ENCODE data around the gene FLNC.

Gene FLNC

GRCh38 chr7:128794436-128794835 lies 35.8 kb upstream of the FLNC start:
- H3K27ac ChIP-seq (ENCODE audit: low read depth, low read length): no peak overlapping the region
- peaks cover 26% of the 10 kb centered on the region for H3K4me1 ChIP-seq (ENCODE audit: control insufficient read depth, low read length)
- H3K4me3 ChIP-seq (ENCODE audit: low read length): no peak overlapping the region
- peaks cover 4% of the 10 kb centered on the region; the same call in 1 of the 2 replicates for H3K79me2 ChIP-seq (ENCODE audit: control insufficient read depth, low read length)
- TF ChIP-seq CTCF (IDR thresholded peaks at IDR 0.05; ENCODE audit: low read depth, low read length, poor library complexity, severe bottlenecking) (no peak), EZH2phosphoT487 (IDR thresholded peaks at IDR 0.05; ENCODE audit: borderline replicate concordance, low read length) (no peak)
- H3K36me3 ChIP-seq (ENCODE audit: control insufficient read depth, low read length): peaks cover 9% of the 10 kb centered on the region; the same call in 1 of the 2 replicates
- H3K4me2 ChIP-seq (ENCODE audit: low read length): no peak overlapping the region
- H3K27me3 ChIP-seq (ENCODE audit: control insufficient read depth, low read length): peaks cover 15% of the 10 kb centered on the region
- H3K9me2 ChIP-seq (replicated peaks; ENCODE audit: control insufficient read depth, low read length): no peaks in the 10 kb centered on the region
- H3K9me3 ChIP-seq (ENCODE audit: control insufficient read depth, insufficient read depth, low read length): no peaks in the 10 kb centered on the region
- H3F3A ChIP-seq (ENCODE audit: control insufficient read depth, insufficient read depth): no peaks in the 10 kb centered on the region
- H4K20me1 ChIP-seq (ENCODE audit: control insufficient read depth, insufficient read depth, low read depth, low read length): no peaks in the 10 kb centered on the region

- H3K9me2 ChIP-seq (replicated peaks; ENCODE audit: control insufficient read depth, low read length): no peaks in the 10 kb centered on the region
Measured at GRCh38 chr7:128795129-128795528, 35.1 kb upstream of the FLNC start.

GRCh38 chr7:128796327-128796726 lies 33.9 kb upstream of the FLNC start:
- Histone ChIP-seq H3K9me3 (ENCODE audit: control insufficient read depth, insufficient read depth, low read length) (no peaks in the 10 kb centered on the region), H3K27ac (ENCODE audit: low read depth, low read length) (no peak overlapping the region), H3K9me2 (replicated peaks; ENCODE audit: control insufficient read depth, low read length) (no peaks in the 10 kb centered on the region), H3F3A (ENCODE audit: control insufficient read depth, insufficient read depth) (no peaks in the 10 kb centered on the region), H3K4me2 (ENCODE audit: low read length) (no peak overlapping the region), H3K36me3 (ENCODE audit: control insufficient read depth, low read length) (peaks cover 15% of the 10 kb centered on the region; the same call in 1 of the 2 replicates), H3K27me3 (ENCODE audit: control insufficient read depth, low read length) (no peaks in the 10 kb centered on the region), H3K4me1 (ENCODE audit: control insufficient read depth, low read length) (peaks cover 20% of the 10 kb centered on the region), H4K20me1 (ENCODE audit: control insufficient read depth, insufficient read depth, low read depth, low read length) (no peaks in the 10 kb centered on the region), H3K79me2 (ENCODE audit: control insufficient read depth, low read length) (peaks cover 4% of the 10 kb centered on the region; the same call in 1 of the 2 replicates), H3K4me3 (ENCODE audit: low read length) (no peak overlapping the region)
- TF ChIP-seq CTCF (IDR thresholded peaks at IDR 0.05; ENCODE audit: low read depth, low read length, poor library complexity, severe bottlenecking) (no peak), EZH2phosphoT487 (IDR thresholded peaks at IDR 0.05; ENCODE audit: borderline replicate concordance, low read length) (no peak)

More at GRCh38 chr7:128795129-128795528, 35.1 kb upstream of the FLNC start:
- H3K4me2 ChIP-seq (ENCODE audit: low read length): no peak overlapping the region
- H3K27me3 ChIP-seq (ENCODE audit: control insufficient read depth, low read length): peaks cover 9% of the 10 kb centered on the region
- no peaks in the 10 kb centered on the region for H3F3A ChIP-seq (ENCODE audit: control insufficient read depth, insufficient read depth)
- H4K20me1 ChIP-seq (ENCODE audit: control insufficient read depth, insufficient read depth, low read depth, low read length): no peaks in the 10 kb centered on the region
- no peak overlapping the region for H3K27ac ChIP-seq (ENCODE audit: low read depth, low read length)
- no peak overlapping the region for H3K4me3 ChIP-seq (ENCODE audit: low read length)
- H3K36me3 ChIP-seq (ENCODE audit: control insufficient read depth, low read length): peaks cover 9% of the 10 kb centered on the region; the same call in 1 of the 2 replicates
- H3K9me3 ChIP-seq (ENCODE audit: control insufficient read depth, insufficient read depth, low read length): no peaks in the 10 kb centered on the region
- H3K4me1 ChIP-seq (ENCODE audit: control insufficient read depth, low read length): peaks cover 26% of the 10 kb centered on the region
- TF ChIP-seq CTCF (IDR thresholded peaks at IDR 0.05; ENCODE audit: low read depth, low read length, poor library complexity, severe bottlenecking): no peak
- TF ChIP-seq EZH2phosphoT487 (IDR thresholded peaks at IDR 0.05; ENCODE audit: borderline replicate concordance, low read length): no peak
- peaks cover 4% of the 10 kb centered on the region; the same call in 1 of the 2 replicates for H3K79me2 ChIP-seq (ENCODE audit: control insufficient read depth, low read length)

Measured in DOHH2 (cell line).